Lower leg skin (tissue), 4 donors: ENCODE data around the gene ITPRID2. TPM values are rescaled to one million over a fixed set of nuclear protein-coding genes. Genes with fewer than 3 reads are reported as not detected.

Experiments used
- DNase-seq, 2 donors: peaks; one replicate each; pipeline ENCODE4 v3.0.0-alpha.2; 2019; ENCODE audit warnings: low spot score in 2 of 2
- H3K4me3 ChIP-seq: fragments of 200-600 bp; sonication (generic); 2 replicates; pipeline ENCODE4 v1.5.1; 2017; ENCODE audit warnings: mild to moderate bottlenecking, low read depth; ENCODE audit not compliant: poor library complexity, severe bottlenecking
- POLR2A ChIP-seq, 2 donors: fragments of 450-650 bp; IDR thresholded peaks; one replicate each; pipeline ENCODE4 v1.6.1; 2016 to 2017; ENCODE audit warnings: antibody characterized with exemption in 2 of 2, mild to moderate bottlenecking in 1 of 2, moderate library complexity in 1 of 2
- WGBS, 2 donors: methylation state at CpG; one replicate each; pipeline ENCODE4 v1.1.5; 2018; 5-methylcytosine and 5-hydroxymethylcytosine counted together
- intact Hi-C: fragments of 100-400 bp; cut with DNase I; formaldehyde crosslinking; loops from one replicate; pipeline ENCODE4 v1.15.0; 2023; ENCODE audit warnings: low total_unique reads
- total RNA-seq, 4 donors: library from RNA; depleted of rRNA; stranded (reverse); fragments of >200 nt; gene quantifications; one replicate each; pipeline ENCODE4 v1.1.0, GENCODE V29; 2016
- TF ChIP-seq, protein P1 (sequence below), 3 donors: fragments of 450-650 bp; IDR thresholded peaks; one replicate each; pipeline ENCODE4 v1.5.1; 2016; ENCODE audit warnings: antibody characterized with exemption in 3 of 3, mild to moderate bottlenecking in 3 of 3, moderate library complexity in 2 of 3

The ITPRID2 gene
- total RNA-seq, 4 donors from 2014 or later, result 244 to 301 (median 256) TPM

DNA sequence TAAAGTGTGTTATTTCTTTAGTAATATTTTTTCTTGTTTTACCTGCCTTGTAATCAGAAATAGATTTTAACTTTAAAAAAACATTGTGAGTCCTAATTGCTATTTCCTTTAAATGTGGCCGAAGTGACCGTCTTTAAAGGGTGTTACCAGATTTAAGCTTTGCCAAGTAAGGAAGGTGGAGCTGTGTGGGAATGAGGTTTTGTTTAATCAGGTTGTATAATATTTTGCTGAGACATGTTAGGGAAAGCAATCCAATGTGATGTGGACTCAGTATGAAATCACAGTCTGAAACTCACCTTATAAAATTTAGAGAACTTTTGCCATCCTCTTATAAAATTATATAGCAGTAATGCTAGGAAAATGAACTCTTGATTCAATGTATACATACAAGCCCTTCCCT is 32.9 kb upstream of the ITPRID2 start:
- 46 to 47% methylated on average over 2 of the region's 2 CpGs for WGBS, 2 donors
- intact Hi-C loops, result no loop called here
- H3K4me3 ChIP-seq, result no peak overlapping the region
- TF ChIP-seq, protein P1, sequence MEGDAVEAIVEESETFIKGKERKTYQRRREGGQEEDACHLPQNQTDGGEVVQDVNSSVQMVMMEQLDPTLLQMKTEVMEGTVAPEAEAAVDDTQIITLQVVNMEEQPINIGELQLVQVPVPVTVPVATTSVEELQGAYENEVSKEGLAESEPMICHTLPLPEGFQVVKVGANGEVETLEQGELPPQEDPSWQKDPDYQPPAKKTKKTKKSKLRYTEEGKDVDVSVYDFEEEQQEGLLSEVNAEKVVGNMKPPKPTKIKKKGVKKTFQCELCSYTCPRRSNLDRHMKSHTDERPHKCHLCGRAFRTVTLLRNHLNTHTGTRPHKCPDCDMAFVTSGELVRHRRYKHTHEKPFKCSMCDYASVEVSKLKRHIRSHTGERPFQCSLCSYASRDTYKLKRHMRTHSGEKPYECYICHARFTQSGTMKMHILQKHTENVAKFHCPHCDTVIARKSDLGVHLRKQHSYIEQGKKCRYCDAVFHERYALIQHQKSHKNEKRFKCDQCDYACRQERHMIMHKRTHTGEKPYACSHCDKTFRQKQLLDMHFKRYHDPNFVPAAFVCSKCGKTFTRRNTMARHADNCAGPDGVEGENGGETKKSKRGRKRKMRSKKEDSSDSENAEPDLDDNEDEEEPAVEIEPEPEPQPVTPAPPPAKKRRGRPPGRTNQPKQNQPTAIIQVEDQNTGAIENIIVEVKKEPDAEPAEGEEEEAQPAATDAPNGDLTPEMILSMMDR (IDR thresholded peaks at IDR 0.05), result no peak
- no peak for DNase-seq

DNA sequence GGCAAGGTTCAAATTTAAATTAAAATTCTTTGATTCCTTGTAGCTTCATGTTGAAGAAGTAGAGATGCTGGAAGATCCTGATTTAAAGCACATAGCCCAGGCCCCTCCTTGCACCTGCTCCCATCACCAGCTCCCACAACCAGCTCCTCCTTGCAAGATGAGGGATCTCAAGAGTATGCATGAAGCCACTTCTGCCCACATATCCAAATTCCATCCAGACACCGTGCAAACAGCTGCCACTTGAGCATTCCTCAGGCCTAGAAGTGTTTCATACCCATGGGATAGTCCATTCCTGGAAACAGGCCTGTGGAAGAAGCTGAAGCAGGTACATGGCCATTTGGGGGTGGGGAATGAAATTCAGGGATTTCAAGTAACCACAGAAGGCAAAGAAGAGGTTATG is 32.4 kb upstream of the ITPRID2 start:
- H3K4me3 ChIP-seq, result no peak overlapping the region
- TF ChIP-seq, protein P1 (IDR thresholded peaks at IDR 0.05), result no peak
- TF ChIP-seq POLR2A (IDR thresholded peaks at IDR 0.05), result no peak
- DNase-seq, result no peak
- intact Hi-C loops, result no loop called here
- 70% methylated on average over 1 of the region's 1 CpG for WGBS, 2 donors

DNA sequence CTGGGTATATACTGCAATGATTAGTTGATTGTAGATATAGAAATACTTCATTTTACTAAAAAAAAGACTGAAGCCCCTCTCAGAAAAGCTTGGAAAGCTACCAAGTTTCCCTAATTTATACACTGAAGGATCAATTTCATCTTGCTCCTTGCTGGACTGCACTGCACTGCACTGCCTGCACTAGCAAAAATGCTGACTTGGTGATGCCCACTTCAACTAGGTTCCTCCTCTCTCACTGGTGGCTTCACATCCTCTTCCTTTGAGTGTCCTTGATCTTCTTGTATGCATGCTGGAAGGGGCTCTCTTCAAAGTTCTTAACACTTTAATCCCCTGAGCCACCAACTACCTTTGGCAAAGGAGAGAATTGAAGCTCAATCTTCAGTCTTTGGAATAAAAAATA is 31.7 kb upstream of the ITPRID2 start:
- TF ChIP-seq, protein P1 (IDR thresholded peaks at IDR 0.05), result no peak
- no peak for TF ChIP-seq POLR2A (IDR thresholded peaks at IDR 0.05)
- intact Hi-C loops, result no loop called here
- H3K4me3 ChIP-seq, result no peak overlapping the region
- DNase-seq, result no peak

DNA sequence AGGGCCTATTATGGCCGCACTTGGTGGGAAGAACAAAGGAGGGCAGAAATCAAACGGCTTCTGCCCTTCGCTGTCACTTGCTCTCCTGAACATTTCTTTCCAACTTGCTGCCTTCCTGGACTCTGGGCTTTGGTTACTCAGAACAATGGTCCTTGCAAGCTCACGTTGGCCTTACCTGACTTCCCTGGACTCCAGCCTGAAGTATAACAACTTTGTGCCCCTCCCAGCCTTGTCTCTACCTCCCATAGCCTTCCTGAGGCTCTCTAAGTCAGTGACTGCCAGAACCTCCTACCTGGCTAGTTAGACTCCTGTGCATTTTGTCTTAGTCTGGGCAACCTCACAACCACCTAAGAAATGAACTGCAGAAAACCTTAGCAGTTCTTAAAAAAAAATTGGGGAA is 30.2 kb upstream of the ITPRID2 start:
- no peak for DNase-seq
- TF ChIP-seq, protein P1 (IDR thresholded peaks at IDR 0.05), result no peak
- TF ChIP-seq POLR2A (IDR thresholded peaks at IDR 0.05), result no peak
- 68% methylated on average over 4 of the region's 4 CpGs for WGBS, 2 donors
- intact Hi-C loops, result no loop called here
- H3K4me3 ChIP-seq, result no peak overlapping the region

DNA sequence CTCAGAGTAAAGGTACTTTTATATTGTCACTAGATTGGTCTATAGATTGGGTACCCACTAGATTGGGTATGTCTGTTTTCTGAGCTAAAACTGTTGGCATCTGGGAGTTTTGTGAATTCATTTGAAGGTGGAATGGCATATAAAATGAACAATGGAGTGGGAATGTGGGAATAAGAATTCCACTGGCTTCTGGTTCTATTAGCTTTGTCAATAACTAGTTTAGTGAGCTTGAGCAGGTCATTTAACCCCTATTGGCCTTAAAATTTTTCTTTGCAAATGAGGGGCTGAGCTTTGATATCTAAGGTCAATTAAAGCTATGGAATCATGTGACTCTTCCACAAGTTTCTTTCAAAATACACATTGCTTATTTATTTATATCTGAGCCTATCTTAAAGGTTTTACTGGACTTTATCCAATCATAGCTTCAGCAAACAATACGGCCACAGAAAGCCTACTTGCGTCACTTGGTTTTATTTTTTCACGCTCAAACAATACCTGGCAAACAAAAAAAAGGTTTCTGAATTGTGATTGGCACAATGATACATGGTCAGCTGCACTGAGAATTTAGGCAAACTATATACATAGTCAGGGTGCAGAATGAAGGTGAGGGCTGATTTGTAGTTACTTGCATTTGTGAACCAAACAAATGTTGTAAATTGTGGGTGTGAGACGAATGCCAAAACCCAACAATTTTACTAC is 28.8 kb upstream of the ITPRID2 start:
- no peak for TF ChIP-seq POLR2A (IDR thresholded peaks at IDR 0.05)
- TF ChIP-seq, protein P1 (IDR thresholded peaks at IDR 0.05), result no peak

DNA sequence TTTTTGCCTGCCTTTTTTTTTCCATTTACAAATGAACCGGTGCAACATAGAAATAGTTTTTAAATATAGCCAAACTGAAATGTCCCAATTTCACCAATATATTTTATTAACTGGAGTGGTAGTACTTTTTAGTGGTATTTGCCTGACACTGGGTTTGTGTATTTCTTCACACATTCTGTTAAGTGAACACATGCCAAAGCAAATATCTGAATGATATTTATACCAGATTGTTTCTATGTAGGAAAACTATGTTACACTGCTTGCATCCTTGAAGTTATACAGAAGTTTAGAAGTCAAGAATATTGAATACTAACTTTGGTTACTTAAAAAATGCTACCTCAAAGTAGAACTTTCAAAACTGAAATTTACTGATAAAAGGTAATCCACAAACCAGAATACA is 19.4 kb upstream of the ITPRID2 start:
- 78 to 93% methylated on average over 1 of the region's 1 CpG for WGBS, 2 donors
- no peak for DNase-seq
- H3K4me3 ChIP-seq, result no peak overlapping the region
- intact Hi-C loops, result no loop called here
- TF ChIP-seq POLR2A (IDR thresholded peaks at IDR 0.05), result no peak
- TF ChIP-seq, protein P1 (IDR thresholded peaks at IDR 0.05), result no peak

More for the DNA sequence above, 28.8 kb upstream of the ITPRID2 start:
- intact Hi-C loops, result no loop called here
- 81 to 83% methylated on average over 4 of the region's 4 CpGs for WGBS, 2 donors
- DNase-seq, result no peak
- H3K4me3 ChIP-seq, result no peak overlapping the region
